ENCODE data around the gene PTPRK.

GRCh38 chr6:128541261-128541660, 20.9 kb upstream of the PTPRK start:
- TF ChIP-seq REST (IDR thresholded peaks at IDR 0.05; ENCODE audit: unreplicated experiment) (no peak), POLR2AphosphoS5 (IDR thresholded peaks at IDR 0.05; ENCODE audit: low read depth) (no peak)
